K562 (cell line): ENCODE data around the gene SQOR. TPM values are rescaled to one million over a fixed set of nuclear protein-coding genes. Genes with fewer than 3 reads are reported as not detected.

Experiments
- EHMT2 ChIP-seq: fragments of 450-650 bp; IDR thresholded peaks from 2 replicates; pipeline ENCODE4 v1.6.1; 2018; ENCODE audit warnings: antibody characterized with exemption
- HMG20A ChIP-seq: fragments of 450-650 bp; formaldehyde crosslinking; conservative IDR thresholded peaks from 2 replicates; pipeline ENCODE4 v1.4.0; 2020; ENCODE audit warnings: mild to moderate bottlenecking, mixed read lengths
- IFI16 ChIP-seq: fragments of 250-450 bp; sonication (Bioruptor Pico); IDR thresholded peaks from 2 replicates; pipeline ENCODE4 v2.1.2; 2022; ENCODE audit warnings: mild to moderate bottlenecking, inconsistent platforms
- KLF13 ChIP-seq: fragments of 450-650 bp; IDR thresholded peaks from 2 replicates; pipeline ENCODE4 v1.6.1; 2016; ENCODE audit warnings: missing genetic modification characterization, low read depth, mild to moderate bottlenecking, missing compliant biosample characterization, moderate library complexity, borderline replicate concordance
- MCM2 ChIP-seq: fragments of 450-650 bp; IDR thresholded peaks from 2 replicates; pipeline ENCODE4 v1.6.1; 2017; ENCODE audit warnings: low read depth, mild to moderate bottlenecking
- NCOA4 ChIP-seq: fragments of 450-650 bp; IDR thresholded peaks from 2 replicates; pipeline ENCODE4 v1.6.1; 2018; ENCODE audit warnings: mild to moderate bottlenecking; ENCODE audit not compliant: partially characterized antibody
- NR2C2 ChIP-seq, 2 experiments: fragments of 200-800 bp in 1 of 2; sonication (Bioruptor generic) in 1 of 2; sonication (generic) in 1 of 2; formaldehyde crosslinking in 1 of 2; IDR thresholded peaks; 2 replicates each; pipeline versions ENCODE4 v1.6.1 to v1.8.0; 2016 to 2022; ENCODE audit warnings: mild to moderate bottlenecking in 1 of 2, missing compliant biosample characterization in 1 of 2, missing genetic modification characterization in 1 of 2, missing genetic modification reagents in 1 of 2
- NRF1 ChIP-seq, 2 experiments: fragments of 450-650 bp; IDR thresholded peaks in 1 of 2; conservative IDR thresholded peaks in 1 of 2; 2 replicates each; pipeline ENCODE4 v1.6.1; 2014; ENCODE audit warnings: mild to moderate bottlenecking in 2 of 2
- SAFB2 ChIP-seq: fragments of 200-400 bp; formaldehyde crosslinking; IDR thresholded peaks from 2 replicates; pipeline ENCODE4 v1.6.1; 2018; ENCODE audit warnings: borderline replicate concordance, low read length, low read depth, moderate library complexity; ENCODE audit not compliant: severe bottlenecking
- SMARCA5 ChIP-seq: fragments of 450-650 bp; IDR thresholded peaks from 2 replicates; pipeline ENCODE4 v1.6.1; 2016
- SRSF7 ChIP-seq: fragments of 200-400 bp; formaldehyde crosslinking; optimal IDR thresholded peaks from 2 replicates; pipeline ENCODE3; 2017; ENCODE audit warnings: mild to moderate bottlenecking, low read depth, low read length
- TOE1 ChIP-seq, 2 experiments: fragments of 450-650 bp in 1 of 2; sonication (generic) in 1 of 2; formaldehyde crosslinking in 1 of 2; IDR thresholded peaks; 2 replicates each; pipeline versions ENCODE4 v1.7.1 to v1.8.0; 2016 to 2022; ENCODE audit warnings: borderline replicate concordance in 2 of 2, mild to moderate bottlenecking in 2 of 2, antibody characterized with exemption in 1 of 2, inconsistent platforms in 1 of 2, low read depth in 1 of 2, missing genetic modification reagents in 1 of 2, moderate library complexity in 1 of 2
- ZBTB26 ChIP-seq: fragments of 450-650 bp; formaldehyde crosslinking; IDR thresholded peaks from 2 replicates; pipeline ENCODE4 v1.4.0; 2022; ENCODE audit warnings: missing genetic modification characterization
- ZBTB43 ChIP-seq: sonication (generic); formaldehyde crosslinking; IDR thresholded peaks from 2 replicates; pipeline ENCODE4 v1.8.0; 2023; ENCODE audit warnings: mild to moderate bottlenecking, missing genetic modification reagents
- ZC3H4 ChIP-seq: sonication (generic); formaldehyde crosslinking; IDR thresholded peaks from 2 replicates; pipeline ENCODE4 v1.9.0; 2021; ENCODE audit warnings: missing genetic modification reagents, borderline replicate concordance
- ZNF12 ChIP-seq: sonication (generic); formaldehyde crosslinking; IDR thresholded peaks from 2 replicates; pipeline ENCODE4 v1.4.0; 2020; ENCODE audit warnings: mild to moderate bottlenecking, missing genetic modification reagents
- ZNF41 ChIP-seq: fragments of 250-450 bp; sonication (Bioruptor Pico); conservative IDR thresholded peaks from 2 replicates; pipeline ENCODE4 v1.4.0; 2020; ENCODE audit warnings: mild to moderate bottlenecking
- ZNF444 ChIP-seq: fragments of 250-450 bp; sonication (Bioruptor Pico); IDR thresholded peaks from 2 replicates; pipeline ENCODE4 v1.4.0; 2020; ENCODE audit warnings: mild to moderate bottlenecking, moderate library complexity
- polyA plus RNA-seq, 8 experiments: library from polyadenylated mRNA; depleted of rRNA in 4 of 8; stranded (reverse) in 5 of 8; unstranded in 3 of 8; fragments of >200 nt; fragmentation: Nextera tagmentation in 2 of 8; fragmentation: Illumina TruSeq in 1 of 8; extraction: Ambion mirVana in 2 of 8; extraction: Trizol in 1 of 8; gene quantifications; 2 replicates each; pipeline versions ENCODE4 v1.2.1 to v1.2.3, GENCODE V29; 2011 to 2014; ENCODE audit warnings: inconsistent platforms in 1 of 8, missing spikeins in 1 of 8
- total RNA-seq, 7 experiments: library from RNA; depleted of rRNA in 6 of 7; stranded (reverse); fragments of >200 nt in 6 of 7; fragmentation: Illumina TruSeq in 2 of 7; extraction: Trizol in 2 of 7; gene quantifications; 2 replicates each; pipeline versions ENCODE4 v1.2.1 to v1.2.3, GENCODE V29; 2011 to 2021; ENCODE audit warnings: low replicate concordance in 1 of 7
- TF ChIP-seq, protein P1 (sequence below), 2 experiments: fragments of 150-350 bp in 1 of 2; IDR thresholded peaks; 2 replicates each; pipeline ENCODE4 v1.6.1; 2012 to 2016; ENCODE audit warnings: low read depth in 2 of 2, low read length in 2 of 2, mild to moderate bottlenecking in 1 of 2, moderate library complexity in 1 of 2
- TF ChIP-seq, protein P2 (sequence below): fragments of 250-450 bp; sonication (Bioruptor Pico); IDR thresholded peaks from 2 replicates; pipeline ENCODE4 v1.8.0; 2021; ENCODE audit warnings: borderline replicate concordance, mild to moderate bottlenecking, moderate library complexity; ENCODE audit not compliant: poor library complexity, severe bottlenecking

The SQOR gene
- total and polyA plus RNA-seq, 9 of the 15 experiments (the other 6 are each of a cell fraction or from before 2014, with no cell fraction given), result 0.32 to 1.6 (median 1.1) TPM

GRCh38 chr15:45587095-45587862 lies 47.5 kb upstream of the SQOR start, which contains the start of gene BLOC1S6 (continued):
- TF ChIP-seq KLF13 (tag), result peak; percentile 28; the same call in 1 of the 2 replicates
- TF ChIP-seq EHMT2, result 0 out of 2 replicates have a peak, but pooled peaks have one; percentile 10
- no peak for TF ChIP-seq MCM2
- peak; percentile 77; the same call in 1 of the 2 replicates for TF ChIP-seq NR2C2 (CRISPR knock-in tag; IDR thresholded peaks at IDR 0.05)
- peak; percentile 80 for TF ChIP-seq NR2C2 (tag; IDR thresholded peaks at IDR 0.05)
- no peak for TF ChIP-seq ZNF444 (CRISPR knock-in tag)
- TF ChIP-seq ZBTB43 (CRISPR knock-in tag), result no peak
- TF ChIP-seq, protein P1, sequence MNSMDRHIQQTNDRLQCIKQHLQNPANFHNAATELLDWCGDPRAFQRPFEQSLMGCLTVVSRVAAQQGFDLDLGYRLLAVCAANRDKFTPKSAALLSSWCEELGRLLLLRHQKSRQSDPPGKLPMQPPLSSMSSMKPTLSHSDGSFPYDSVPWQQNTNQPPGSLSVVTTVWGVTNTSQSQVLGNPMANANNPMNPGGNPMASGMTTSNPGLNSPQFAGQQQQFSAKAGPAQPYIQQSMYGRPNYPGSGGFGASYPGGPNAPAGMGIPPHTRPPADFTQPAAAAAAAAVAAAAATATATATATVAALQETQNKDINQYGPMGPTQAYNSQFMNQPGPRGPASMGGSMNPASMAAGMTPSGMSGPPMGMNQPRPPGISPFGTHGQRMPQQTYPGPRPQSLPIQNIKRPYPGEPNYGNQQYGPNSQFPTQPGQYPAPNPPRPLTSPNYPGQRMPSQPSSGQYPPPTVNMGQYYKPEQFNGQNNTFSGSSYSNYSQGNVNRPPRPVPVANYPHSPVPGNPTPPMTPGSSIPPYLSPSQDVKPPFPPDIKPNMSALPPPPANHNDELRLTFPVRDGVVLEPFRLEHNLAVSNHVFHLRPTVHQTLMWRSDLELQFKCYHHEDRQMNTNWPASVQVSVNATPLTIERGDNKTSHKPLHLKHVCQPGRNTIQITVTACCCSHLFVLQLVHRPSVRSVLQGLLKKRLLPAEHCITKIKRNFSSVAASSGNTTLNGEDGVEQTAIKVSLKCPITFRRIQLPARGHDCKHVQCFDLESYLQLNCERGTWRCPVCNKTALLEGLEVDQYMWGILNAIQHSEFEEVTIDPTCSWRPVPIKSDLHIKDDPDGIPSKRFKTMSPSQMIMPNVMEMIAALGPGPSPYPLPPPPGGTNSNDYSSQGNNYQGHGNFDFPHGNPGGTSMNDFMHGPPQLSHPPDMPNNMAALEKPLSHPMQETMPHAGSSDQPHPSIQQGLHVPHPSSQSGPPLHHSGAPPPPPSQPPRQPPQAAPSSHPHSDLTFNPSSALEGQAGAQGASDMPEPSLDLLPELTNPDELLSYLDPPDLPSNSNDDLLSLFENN (IDR thresholded peaks at IDR 0.05; ENCODE audit: low read depth in 2 of 2, low read length in 2 of 2), result no peak
- no peak for TF ChIP-seq ZNF41 (CRISPR knock-in tag)
- no peak for TF ChIP-seq IFI16 (CRISPR knock-in tag)
- peak; percentile 56 to 70 for TF ChIP-seq NRF1 (conservative IDR thresholded peaks at IDR 0.05 in 1 of 2, IDR thresholded peaks at IDR 0.05 in 1 of 2)
- no peak; the same call in 1 of the 2 replicates for TF ChIP-seq ZNF12
- TF ChIP-seq TOE1 (IDR thresholded peaks at IDR 0.05; ENCODE audit: borderline replicate concordance), result peak; percentile 92
- 0 out of 2 replicates have a peak, but pooled peaks have one; percentile 37 for TF ChIP-seq TOE1 (CRISPR knock-in tag; IDR thresholded peaks at IDR 0.05; ENCODE audit: borderline replicate concordance, low read depth)
- TF ChIP-seq SMARCA5, result peak; percentile 12; the same call in 1 of the 2 replicates
- TF ChIP-seq, protein P2, sequence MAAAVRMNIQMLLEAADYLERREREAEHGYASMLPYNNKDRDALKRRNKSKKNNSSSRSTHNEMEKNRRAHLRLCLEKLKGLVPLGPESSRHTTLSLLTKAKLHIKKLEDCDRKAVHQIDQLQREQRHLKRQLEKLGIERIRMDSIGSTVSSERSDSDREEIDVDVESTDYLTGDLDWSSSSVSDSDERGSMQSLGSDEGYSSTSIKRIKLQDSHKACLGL (CRISPR knock-in tag), result no peak
- no peak for TF ChIP-seq SAFB2
- TF ChIP-seq SRSF7, result no peak
- TF ChIP-seq HMG20A (CRISPR knock-in tag), result no peak
- no peak for TF ChIP-seq NCOA4
- TF ChIP-seq ZC3H4 (CRISPR knock-in tag), result peak; percentile 86; the same call in 1 of the 2 replicates
- TF ChIP-seq ZBTB26, result no peak
